GM18499 (cell line): ENCODE data around the gene OPRL1.

Experiments used
- ATAC-seq: cut with Tn5 transposase; IDR thresholded peaks from one replicate; pipeline ENCODE4 v1.9.1; 2021; ENCODE audit warnings: moderate number of reproducible peaks; ENCODE audit not compliant: insufficient read depth, unreplicated experiment

The OPRL1 gene

DNA sequence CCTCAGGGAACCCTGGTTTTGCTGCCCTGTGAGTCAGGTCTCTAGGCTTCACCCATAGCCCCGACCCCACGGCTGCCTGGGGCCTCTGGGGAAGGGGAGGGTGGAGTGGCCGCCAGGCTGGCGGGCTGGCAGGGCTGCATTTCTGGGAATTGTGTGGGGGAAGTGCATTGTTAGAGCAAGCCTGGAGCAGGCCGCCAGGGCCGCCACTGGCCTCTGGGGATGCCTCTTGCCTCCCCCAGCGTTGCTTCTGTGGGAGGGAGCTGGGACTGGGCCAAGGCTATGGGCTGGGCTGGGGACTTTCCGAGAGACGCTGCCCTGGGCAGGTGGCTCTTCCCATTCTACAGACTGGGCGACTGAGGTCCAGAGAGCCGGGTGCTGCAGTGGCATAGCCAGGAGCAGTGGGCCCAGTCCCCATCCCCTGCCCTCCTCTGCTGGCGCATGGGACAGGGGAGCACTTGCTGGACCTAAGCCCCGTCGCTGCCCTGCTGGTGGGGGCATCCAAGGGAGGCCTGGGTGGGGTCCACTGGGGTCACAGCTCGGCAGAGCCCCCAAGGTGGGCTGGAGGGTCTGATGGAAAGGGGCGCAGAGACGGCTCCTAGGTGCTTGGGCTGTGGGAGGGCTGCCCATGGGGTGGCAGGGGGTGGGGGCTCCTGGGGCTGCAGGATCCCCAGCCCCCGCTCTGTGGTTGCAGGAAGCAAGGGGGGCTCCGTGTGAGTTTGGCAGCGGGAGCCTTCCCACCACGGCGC, 23.8 kb upstream of the OPRL1 start:
- ATAC-seq: no peak

GRCh38 chr20:64056639-64056888, 23.3 kb upstream of the OPRL1 start:
- no peak for ATAC-seq

GRCh38 chr20:64056889-64057627, 22.8 kb upstream of the OPRL1 start:
- ATAC-seq: no peak

GRCh38 chr20:64057628-64058498, 22.0 kb upstream of the OPRL1 start:
- no peak for ATAC-seq

DNA sequence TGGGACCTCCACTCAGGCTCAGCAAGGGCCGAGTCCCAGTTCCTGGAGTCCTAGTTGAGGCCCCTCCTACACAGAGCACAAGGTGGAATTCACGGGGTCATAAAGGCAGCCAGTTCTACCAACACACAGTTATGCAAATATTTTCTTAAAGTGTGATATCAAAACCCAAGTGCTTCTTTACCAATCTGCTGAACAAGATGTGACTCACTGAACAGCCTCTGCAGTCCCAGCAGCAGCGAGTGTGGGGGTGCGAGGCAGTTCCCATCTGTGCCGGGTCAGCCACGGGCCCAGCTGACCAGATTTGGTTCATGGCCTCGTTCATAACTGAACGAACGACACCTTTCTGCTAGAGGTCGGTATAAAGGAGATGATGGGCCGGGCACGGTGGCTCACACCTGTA, 21.3 kb upstream of the OPRL1 start:
- ATAC-seq: no peak

DNA sequence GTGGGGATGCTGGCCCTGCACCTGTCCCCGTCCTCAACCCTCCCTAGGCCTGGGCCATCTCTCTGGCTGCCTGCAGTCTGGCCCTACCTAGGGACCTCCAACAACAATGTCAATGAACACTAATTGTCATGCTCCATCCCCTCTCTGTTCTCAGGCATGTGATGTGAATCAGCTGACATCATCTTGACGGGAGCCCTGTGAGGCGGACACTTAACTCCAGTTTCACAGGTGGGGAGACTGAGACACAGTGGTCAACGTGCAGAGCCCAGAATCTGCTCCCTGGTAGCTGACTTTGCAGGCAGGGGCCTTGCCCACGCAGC, 17.6 kb upstream of the OPRL1 start:
- no peak for ATAC-seq

DNA sequence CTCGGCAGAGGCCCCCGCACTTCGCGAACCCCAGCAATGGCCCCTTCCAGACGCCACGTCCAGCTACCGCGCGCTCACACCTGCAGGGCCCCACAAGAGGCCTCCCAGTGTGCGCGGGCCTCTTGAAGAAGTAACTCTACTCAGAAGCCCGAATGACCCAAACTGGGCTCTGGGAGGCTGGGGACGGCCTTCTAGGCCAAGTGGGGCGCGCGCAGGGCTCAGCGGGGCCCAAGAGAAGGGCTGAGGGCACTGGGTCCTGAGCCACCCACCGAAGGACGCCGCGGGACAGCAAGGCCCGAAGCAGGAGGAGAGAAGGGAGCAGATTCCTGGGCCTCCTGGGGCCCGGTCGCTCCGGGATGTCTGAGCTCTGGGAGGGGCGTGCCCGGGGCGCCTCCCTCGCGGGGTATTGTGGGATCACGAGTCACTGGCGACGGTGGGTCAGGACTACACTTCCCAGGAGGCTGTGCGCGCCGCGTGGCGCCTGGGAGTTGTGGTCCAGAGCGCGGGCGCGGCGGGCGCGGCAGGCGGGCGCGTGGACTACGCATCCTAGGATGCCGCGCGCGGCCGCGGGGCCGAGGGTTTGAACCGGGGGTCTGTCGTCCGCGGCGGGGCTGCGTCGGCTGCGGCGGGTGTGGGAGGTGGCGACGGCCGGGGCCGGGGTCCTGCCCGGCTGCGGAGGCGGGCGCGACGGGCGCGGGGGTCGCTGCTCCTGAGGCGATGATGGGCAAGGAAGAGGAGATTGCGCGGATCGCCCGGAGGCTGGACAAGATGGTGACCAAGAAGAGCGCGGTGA, 17.1 kb upstream of the OPRL1 start, which contains the start of gene TCEA2:
Gene TCEA2 (plus strand): TSS at position 603 of the 793 bp plus-strand sequence. CDS start 115 bp downstream, at position 718.
- peak; percentile 60 for ATAC-seq

- no peak for ATAC-seq
Observed at GRCh38 chr20:64063389-64064144, 16.3 kb upstream of the OPRL1 start.

GRCh38 chr20:64064145-64064698, 15.7 kb upstream of the OPRL1 start:
- ATAC-seq: no peak

GRCh38 chr20:64065062-64065973, 14.6 kb upstream of the OPRL1 start:
- no peak for ATAC-seq

DNA sequence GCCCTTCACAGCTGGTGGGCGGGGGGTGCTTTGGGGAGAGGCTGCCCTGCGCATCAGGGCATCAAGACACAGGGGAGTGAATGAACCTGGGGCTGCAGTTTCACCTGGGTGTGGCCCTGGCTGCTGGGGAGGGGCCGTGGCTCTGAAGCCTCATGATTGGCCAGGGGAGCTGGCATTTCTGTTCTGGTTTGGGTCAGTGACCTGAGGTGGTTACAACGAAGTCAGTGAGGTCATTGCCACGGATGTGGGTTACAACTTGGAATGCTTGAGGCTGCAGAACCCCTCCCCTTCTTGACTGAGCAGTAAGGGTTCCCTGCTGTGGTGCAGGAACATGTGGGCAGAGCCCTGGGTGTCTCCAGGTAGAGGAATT, 13.9 kb upstream of the OPRL1 start:
- ATAC-seq: no peak

- no peak for ATAC-seq
Observed at GRCh38 chr20:64067005-64067632, 12.8 kb upstream of the OPRL1 start.

DNA sequence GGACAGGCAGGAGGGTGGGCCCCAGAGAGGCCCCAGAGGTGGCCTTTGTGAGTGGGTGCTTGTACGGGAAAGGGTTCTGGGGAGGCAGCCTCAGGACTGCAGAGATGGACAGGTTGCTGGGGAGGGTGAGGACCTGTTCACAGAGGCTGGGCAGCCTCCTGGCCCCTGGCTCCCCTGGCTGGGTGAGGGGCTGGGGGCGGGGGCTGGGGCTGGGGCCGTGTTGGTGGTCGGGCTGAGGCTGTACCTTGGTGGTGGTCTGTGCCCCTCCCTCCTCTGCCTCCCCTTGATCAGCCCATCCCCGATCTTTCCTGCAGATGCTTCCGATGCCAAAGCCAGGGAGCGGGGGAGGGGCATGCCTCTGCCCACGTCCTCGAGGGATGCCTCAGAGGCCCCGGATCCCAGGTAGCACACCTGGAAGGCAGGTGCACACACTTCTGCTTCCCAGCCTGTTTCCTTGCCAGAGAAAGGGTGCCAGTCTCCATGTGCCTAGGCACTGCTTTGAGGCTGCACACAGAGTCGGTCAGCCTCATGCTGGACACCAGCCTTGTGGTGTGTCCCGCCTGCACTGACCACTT, 12.1 kb upstream of the OPRL1 start:
- ATAC-seq: no peak

DNA sequence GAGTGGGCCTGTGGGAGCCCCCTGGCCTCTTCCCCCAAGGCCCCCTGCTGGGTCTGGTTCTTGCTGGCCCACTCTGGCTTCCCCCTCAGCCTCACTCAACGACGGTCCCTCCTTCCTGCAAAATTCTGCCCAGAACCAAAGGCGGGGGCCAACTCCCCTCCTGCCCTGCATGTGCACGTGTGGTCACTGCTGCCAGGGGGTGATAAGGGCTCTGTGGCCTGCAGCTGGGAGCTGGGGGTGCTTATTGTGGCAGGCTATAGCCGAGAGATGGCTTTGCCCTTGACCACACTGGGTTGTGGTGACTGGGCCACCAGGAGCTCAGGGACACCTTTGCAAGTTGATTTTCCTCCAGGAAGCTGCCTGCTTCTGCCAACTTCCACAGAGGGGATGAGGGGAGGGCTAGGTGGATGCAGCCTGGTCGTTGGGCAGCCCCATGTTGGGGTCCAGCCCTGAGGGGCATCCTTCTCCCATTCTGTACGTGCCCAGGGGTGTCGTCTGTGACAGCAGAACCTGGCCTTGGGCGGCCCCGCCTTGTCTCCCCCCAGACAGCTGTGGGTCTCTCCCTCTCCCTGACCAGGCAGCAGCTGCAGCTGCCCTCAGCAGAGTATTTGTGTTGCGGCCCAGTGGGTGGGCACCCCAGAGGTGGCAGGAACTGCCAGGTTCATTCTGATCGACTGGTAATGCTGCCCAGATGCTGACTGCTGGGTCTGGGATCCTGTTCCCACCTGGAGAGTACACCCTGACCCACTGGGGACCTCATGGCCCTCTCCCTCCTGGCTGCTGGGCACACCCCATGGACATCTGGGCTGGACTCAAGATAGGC, 11.3 kb upstream of the OPRL1 start:
- no peak for ATAC-seq

DNA sequence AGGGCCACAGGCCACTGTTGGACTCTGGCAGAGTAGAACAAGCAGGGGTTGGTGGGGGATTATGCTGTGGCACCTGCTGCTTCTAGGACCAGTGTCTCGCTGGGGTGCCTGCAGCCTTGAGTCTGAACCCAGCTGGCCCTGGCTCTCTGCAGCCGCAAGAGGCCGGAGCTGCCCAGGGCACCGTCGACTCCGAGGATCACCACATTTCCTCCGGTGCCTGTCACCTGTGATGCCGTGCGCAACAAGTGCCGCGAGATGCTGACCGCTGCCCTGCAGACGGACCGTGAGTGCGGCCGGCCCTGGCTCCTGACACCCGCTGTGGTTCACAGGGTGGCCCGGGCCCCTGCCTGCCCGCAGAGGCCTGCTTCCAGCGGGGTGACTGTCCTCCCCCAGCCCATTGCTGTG, 10.7 kb upstream of the OPRL1 start:
- ATAC-seq: no peak

DNA sequence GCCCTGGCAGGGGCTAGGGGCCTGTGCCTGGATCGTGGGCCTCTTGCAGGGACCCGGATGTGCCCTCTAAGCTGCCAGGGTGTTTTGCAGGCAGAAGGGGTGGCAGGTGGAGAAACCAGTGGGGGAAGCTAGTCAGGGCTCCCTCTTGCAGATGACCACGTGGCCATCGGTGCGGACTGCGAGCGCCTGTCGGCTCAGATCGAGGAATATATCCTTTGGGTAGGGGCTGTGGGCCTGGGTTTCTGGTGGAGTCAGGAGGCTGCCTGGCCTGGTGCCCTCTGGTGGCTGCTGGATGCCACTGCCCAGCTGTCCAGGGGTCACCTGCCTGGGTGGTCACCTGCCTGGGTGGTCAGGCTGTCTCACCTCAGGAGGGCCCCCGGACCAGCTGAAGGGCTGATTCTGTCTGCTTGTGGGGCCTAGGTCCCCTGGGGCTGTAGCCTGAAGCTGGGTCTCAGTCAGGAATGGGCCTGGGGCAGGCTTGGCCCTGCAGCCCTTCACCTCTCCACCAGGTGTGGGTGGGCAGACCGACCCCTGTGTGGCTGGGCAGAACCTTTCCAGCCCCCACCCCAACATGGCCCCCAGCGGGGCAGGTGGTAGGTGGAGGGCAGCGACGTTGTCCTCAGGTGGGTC, 10.2 kb upstream of the OPRL1 start:
- no peak for ATAC-seq
